Liver (tissue), 3 donors: ENCODE results near the gene ERP44.

Experiments
- CTCF ChIP-seq: fragments of 150-350 bp; IDR thresholded peaks from 2 replicates; pipeline ENCODE4 v1.5.1; 2017; ENCODE audit warnings: improper control_type of control experiment, low read depth, low read length; ENCODE audit not compliant: missing input control
- RAD21 ChIP-seq, 2 donors: IDR thresholded peaks; 2 replicates each; pipeline ENCODE4 v1.6.1; 2016; ENCODE audit warnings: antibody characterized with exemption in 2 of 2, mild to moderate bottlenecking in 2 of 2
- TAF1 ChIP-seq: conservative IDR thresholded peaks from 2 replicates; pipeline ENCODE4 v1.6.1; 2016; ENCODE audit warnings: antibody characterized with exemption, mild to moderate bottlenecking
- TF ChIP-seq, protein P1 (sequence below): IDR thresholded peaks from 2 replicates; pipeline ENCODE4 v1.6.1; 2016; ENCODE audit warnings: antibody characterized with exemption
- TF ChIP-seq, protein P2 (sequence below): IDR thresholded peaks from 2 replicates; pipeline ENCODE4 v1.6.1; 2016; ENCODE audit warnings: antibody characterized with exemption
- donor health status: healthy.
- donor health status: healthy.

DNA sequence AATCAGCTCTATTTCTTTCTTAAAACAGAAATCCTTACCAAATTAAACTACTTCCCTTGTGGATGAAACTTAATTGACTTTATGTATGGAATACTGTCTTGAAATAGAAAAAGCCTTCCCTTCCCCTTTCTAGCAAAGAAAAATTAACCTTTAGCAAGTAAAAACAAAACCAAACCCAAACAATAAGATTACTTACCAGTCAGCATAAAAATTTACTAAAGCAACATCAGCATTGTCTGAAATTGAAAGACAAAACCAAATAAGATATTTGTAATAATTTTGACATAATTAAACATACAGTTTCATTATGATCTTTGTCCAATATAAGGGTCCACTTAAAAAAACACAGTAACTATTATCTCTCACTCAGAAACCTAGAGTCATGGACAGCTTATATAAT is 41.2 kb downstream of the ERP44 start:
- TF ChIP-seq, protein P1, sequence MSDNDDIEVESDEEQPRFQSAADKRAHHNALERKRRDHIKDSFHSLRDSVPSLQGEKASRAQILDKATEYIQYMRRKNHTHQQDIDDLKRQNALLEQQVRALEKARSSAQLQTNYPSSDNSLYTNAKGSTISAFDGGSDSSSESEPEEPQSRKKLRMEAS = no peak
- TF ChIP-seq RAD21 (IDR thresholded peaks at IDR 0.05) (no peak), CTCF (no peak), TAF1 (no peak)
- TF ChIP-seq, protein P2, sequence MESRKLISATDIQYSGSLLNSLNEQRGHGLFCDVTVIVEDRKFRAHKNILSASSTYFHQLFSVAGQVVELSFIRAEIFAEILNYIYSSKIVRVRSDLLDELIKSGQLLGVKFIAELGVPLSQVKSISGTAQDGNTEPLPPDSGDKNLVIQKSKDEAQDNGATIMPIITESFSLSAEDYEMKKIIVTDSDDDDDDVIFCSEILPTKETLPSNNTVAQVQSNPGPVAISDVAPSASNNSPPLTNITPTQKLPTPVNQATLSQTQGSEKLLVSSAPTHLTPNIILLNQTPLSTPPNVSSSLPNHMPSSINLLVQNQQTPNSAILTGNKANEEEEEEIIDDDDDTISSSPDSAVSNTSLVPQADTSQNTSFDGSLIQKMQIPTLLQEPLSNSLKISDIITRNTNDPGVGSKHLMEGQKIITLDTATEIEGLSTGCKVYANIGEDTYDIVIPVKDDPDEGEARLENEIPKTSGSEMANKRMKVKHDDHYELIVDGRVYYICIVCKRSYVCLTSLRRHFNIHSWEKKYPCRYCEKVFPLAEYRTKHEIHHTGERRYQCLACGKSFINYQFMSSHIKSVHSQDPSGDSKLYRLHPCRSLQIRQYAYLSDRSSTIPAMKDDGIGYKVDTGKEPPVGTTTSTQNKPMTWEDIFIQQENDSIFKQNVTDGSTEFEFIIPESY = no peak
